Activated T-helper 2 cell treated with anti-CD3 and anti-CD28 coated beads, Interferon-gamma antibody, Interleukin-2, Interleukin-4, amounts not matched to agents 10 μg/mL and 5 μg/mL and 100 μg/mL, durations not matched to agents 14 hours and 24 hours and 36 hours (primary cell): Measurements from ENCODE around the gene ASGR1. TPM values are rescaled to one million over a fixed set of nuclear protein-coding genes. Genes with fewer than 3 reads are reported as not detected.

Source experiments
- DNase-seq: peaks from one replicate; pipeline ENCODE4 v3.0.0; 2021; ENCODE audit warnings: low spot score
- H3K27ac Mint-ChIP-seq: one replicate; pipeline ENCODE4 v1.8.0; 2021; ENCODE audit warnings: mixed read lengths
- H3K27me3 Mint-ChIP-seq: one replicate; pipeline ENCODE4 v1.8.0; 2021; ENCODE audit warnings: low read depth, mixed read lengths
- H3K36me3 Mint-ChIP-seq: one replicate; pipeline ENCODE4 v1.8.0; 2021; ENCODE audit warnings: low read depth, mixed read lengths
- H3K4me1 Mint-ChIP-seq: one replicate; pipeline ENCODE4 v1.8.0; 2021; ENCODE audit warnings: low read depth, mixed read lengths
- H3K4me3 Mint-ChIP-seq: one replicate; pipeline ENCODE4 v1.8.0; 2021; ENCODE audit warnings: low read depth, mild to moderate bottlenecking, moderate library complexity, mixed read lengths
- H3K9me3 Mint-ChIP-seq: one replicate; pipeline ENCODE4 v1.8.0; 2021; ENCODE audit warnings: mixed read lengths
- intact Hi-C: fragments of 100-400 bp; cut with micrococcal nuclease; formaldehyde crosslinking; loops from one replicate; pipeline ENCODE4 v1.15.1; 2023
- total RNA-seq: library from RNA; stranded (reverse); gene quantifications from 2 replicates; pipeline ENCODE4 v1.2.3, GENCODE V29; 2022

The ASGR1 gene
- total RNA-seq, 1 donor from 2014 or later: 1.7 TPM

- H3K4me1 Mint-ChIP-seq: peaks cover 42% of the 10 kb centered on the region
- H3K4me3 Mint-ChIP-seq: peak overlapping the region; percentile 85
- intact Hi-C loops: loop anchor here (1.0 to 2.0 kb wide), 4 partner anchors 9 to 179 kb away; partner anchors contain the start of genes EIF5A and PHF23
These were observed 34.7 kb upstream of the ASGR1 start for GRCh38 chr17:7213895-7214299.

GRCh38 chr17:7211491-7212273 is 32.5 kb upstream of the ASGR1 start:
- DNase-seq: no peak
- H3K4me3 Mint-ChIP-seq: no peak overlapping the region
- H3K27me3 Mint-ChIP-seq: peaks cover 15% of the 10 kb centered on the region
- peaks cover 31% of the 10 kb centered on the region for H3K4me1 Mint-ChIP-seq
- H3K36me3 Mint-ChIP-seq: no peaks in the 10 kb centered on the region
- intact Hi-C loops: no loop called here
- H3K9me3 Mint-ChIP-seq: no peaks in the 10 kb centered on the region
- no peak overlapping the region for H3K27ac Mint-ChIP-seq

More at GRCh38 chr17:7213895-7214299, 34.7 kb upstream of the ASGR1 start:
- Mint-ChIP-seq H3K36me3 (no peaks in the 10 kb centered on the region), H3K27ac (peak overlapping the region; percentile 93), H3K27me3 (peaks cover 15% of the 10 kb centered on the region), H3K9me3 (no peaks in the 10 kb centered on the region)
- DNase-seq: peak; percentile 63

- no peak for DNase-seq
- no peaks in the 10 kb centered on the region for H3K9me3 Mint-ChIP-seq
- H3K4me1 Mint-ChIP-seq: peaks cover 29% of the 10 kb centered on the region
- H3K27me3 Mint-ChIP-seq: peaks cover 15% of the 10 kb centered on the region
- no peak overlapping the region for H3K27ac Mint-ChIP-seq
- H3K36me3 Mint-ChIP-seq: no peaks in the 10 kb centered on the region
- no peak overlapping the region for H3K4me3 Mint-ChIP-seq
- intact Hi-C loops: no loop called here
These were observed 29.7 kb upstream of the ASGR1 start for GRCh38 chr17:7208754-7209460.

GRCh38 chr17:7208027-7208571 is 28.9 kb upstream of the ASGR1 start:
- intact Hi-C loops: no loop called here
- Mint-ChIP-seq H3K27ac (no peak overlapping the region), H3K4me3 (no peak overlapping the region)

GRCh38 chr17:7207120-7208001 is 28.2 kb upstream of the ASGR1 start:
- H3K9me3 Mint-ChIP-seq: no peaks in the 10 kb centered on the region
- no peak overlapping the region for H3K4me3 Mint-ChIP-seq
- H3K27ac Mint-ChIP-seq: no peak overlapping the region
- intact Hi-C loops: no loop called here
- DNase-seq: no peak
- peaks cover 9% of the 10 kb centered on the region for H3K27me3 Mint-ChIP-seq
- no peaks in the 10 kb centered on the region for H3K36me3 Mint-ChIP-seq
- H3K4me1 Mint-ChIP-seq: peaks cover 23% of the 10 kb centered on the region

More at GRCh38 chr17:7208027-7208571, 28.9 kb upstream of the ASGR1 start:
- Mint-ChIP-seq H3K4me1 (peaks cover 23% of the 10 kb centered on the region), H3K36me3 (no peaks in the 10 kb centered on the region), H3K9me3 (no peaks in the 10 kb centered on the region), H3K27me3 (peaks cover 10% of the 10 kb centered on the region)
- no peak for DNase-seq

GRCh38 chr17:7205561-7205960 is 26.4 kb upstream of the ASGR1 start:
- peaks cover 23% of the 10 kb centered on the region for H3K4me1 Mint-ChIP-seq
- H3K4me3 Mint-ChIP-seq: peak overlapping the region; percentile 74
- intact Hi-C loops: loop anchor here (1.0 kb wide), 1 partner anchor 9 kb away; no protein-coding TSS in a partner anchor
- peak overlapping the region; percentile 84 for H3K27ac Mint-ChIP-seq
- H3K36me3 Mint-ChIP-seq: peaks cover 3% of the 10 kb centered on the region
- no peak for DNase-seq
- H3K27me3 Mint-ChIP-seq: peaks cover 3% of the 10 kb centered on the region
- H3K9me3 Mint-ChIP-seq: no peaks in the 10 kb centered on the region

GRCh38 chr17:7204828-7205461 is 25.8 kb upstream of the ASGR1 start:
- H3K27ac Mint-ChIP-seq: peak overlapping the region; percentile 84
- intact Hi-C loops: loop anchor here (1.0 kb wide), 1 partner anchor 9 kb away; no protein-coding TSS in a partner anchor
- peaks cover 3% of the 10 kb centered on the region for H3K36me3 Mint-ChIP-seq
- H3K4me3 Mint-ChIP-seq: peak overlapping the region; percentile 74
- H3K9me3 Mint-ChIP-seq: no peaks in the 10 kb centered on the region
- H3K4me1 Mint-ChIP-seq: peaks cover 23% of the 10 kb centered on the region
- no peaks in the 10 kb centered on the region for H3K27me3 Mint-ChIP-seq
- DNase-seq: peak; percentile 89

GRCh38 chr17:7204336-7204735 is 25.2 kb upstream of the ASGR1 start:
- Mint-ChIP-seq H3K4me3 (peak overlapping the region; percentile 74), H3K36me3 (peaks cover 3% of the 10 kb centered on the region), H3K27me3 (no peaks in the 10 kb centered on the region), H3K4me1 (peaks cover 23% of the 10 kb centered on the region), H3K27ac (peak overlapping the region; percentile 84), H3K9me3 (no peaks in the 10 kb centered on the region)
- intact Hi-C loops: no loop called here
- no peak for DNase-seq

GRCh38 chr17:7203391-7203790 is 24.2 kb upstream of the ASGR1 start:
- intact Hi-C loops: no loop called here
- Mint-ChIP-seq H3K9me3 (no peaks in the 10 kb centered on the region), H3K36me3 (peaks cover 3% of the 10 kb centered on the region), H3K4me3 (peak overlapping the region; percentile 30), H3K4me1 (peaks cover 23% of the 10 kb centered on the region), H3K27me3 (no peaks in the 10 kb centered on the region), H3K27ac (no peak overlapping the region)
- no peak for DNase-seq

- DNase-seq: no peak
- H3K4me3 Mint-ChIP-seq: no peak overlapping the region
- no peak overlapping the region for H3K27ac Mint-ChIP-seq
- H3K27me3 Mint-ChIP-seq: no peaks in the 10 kb centered on the region
- intact Hi-C loops: no loop called here
- H3K4me1 Mint-ChIP-seq: no peaks in the 10 kb centered on the region
- peaks cover 3% of the 10 kb centered on the region for H3K36me3 Mint-ChIP-seq
- no peaks in the 10 kb centered on the region for H3K9me3 Mint-ChIP-seq
These were observed 17.7 kb upstream of the ASGR1 start for GRCh38 chr17:7196651-7197401.

- DNase-seq: no peak
- intact Hi-C loops: no loop called here
- H3K4me1 Mint-ChIP-seq: no peaks in the 10 kb centered on the region
- H3K9me3 Mint-ChIP-seq: no peaks in the 10 kb centered on the region
- H3K36me3 Mint-ChIP-seq: no peaks in the 10 kb centered on the region
- H3K27me3 Mint-ChIP-seq: no peaks in the 10 kb centered on the region
- H3K4me3 Mint-ChIP-seq: no peak overlapping the region
- H3K27ac Mint-ChIP-seq: no peak overlapping the region
These were observed 16.8 kb upstream of the ASGR1 start for GRCh38 chr17:7195971-7196370.
